Suprapubic skin (tissue), 4 donors: ENCODE data around the gene SORCS2. TPM values are rescaled to one million over a fixed set of nuclear protein-coding genes. Genes with fewer than 3 reads are reported as not detected.

ENCODE experiments used
- DNase-seq, 2 donors: peaks; one replicate each; pipeline ENCODE4 v3.0.0-alpha.2; 2019; ENCODE audit warnings: low spot score in 2 of 2
- H3K27ac ChIP-seq: fragments of 200-600 bp; sonication (generic); one replicate; pipeline ENCODE4 v1.5.1; 2019
- H3K27me3 ChIP-seq: fragments of 200-600 bp; sonication (generic); one replicate; pipeline ENCODE4 v1.5.1; 2019
- H3K36me3 ChIP-seq: fragments of 200-600 bp; sonication (generic); one replicate; pipeline ENCODE4 v1.5.1; 2019
- H3K4me1 ChIP-seq: fragments of 200-600 bp; sonication (generic); one replicate; pipeline ENCODE4 v1.5.1; 2019
- H3K4me3 ChIP-seq: fragments of 200-600 bp; sonication (generic); one replicate; pipeline ENCODE4 v1.5.1; 2019; ENCODE audit warnings: mild to moderate bottlenecking
- H3K9me3 ChIP-seq: fragments of 200-600 bp; sonication (generic); one replicate; pipeline ENCODE4 v1.5.1; 2019
- EP300 ChIP-seq: sonication (generic); formaldehyde crosslinking; IDR thresholded peaks from one replicate; pipeline ENCODE4 v1.6.1; 2017; ENCODE audit warnings: antibody characterized with exemption
- POLR2A ChIP-seq, 2 donors: fragments of 450-650 bp; IDR thresholded peaks; one replicate each; pipeline ENCODE4 v1.6.1; 2017; ENCODE audit warnings: antibody characterized with exemption in 2 of 2, mild to moderate bottlenecking in 2 of 2, moderate library complexity in 2 of 2
- POLR2AphosphoS5 ChIP-seq, 3 donors: sonication (generic); formaldehyde crosslinking; IDR thresholded peaks; one replicate each; pipeline ENCODE4 v1.6.1; 2017; ENCODE audit warnings: antibody characterized with exemption in 3 of 3
- WGBS: methylation state at CpG from one replicate; pipeline ENCODE4 v1.1.5; 2018; 5-methylcytosine and 5-hydroxymethylcytosine counted together
- total RNA-seq, 4 donors: library from RNA; depleted of rRNA; stranded (reverse); fragments of >200 nt; gene quantifications; one replicate each; pipeline ENCODE4 v1.1.0, GENCODE V29; 2016
- TF ChIP-seq, protein P1 (sequence below), 2 donors: fragments of 200-600 bp in 1 of 2; fragments of 450-650 bp in 1 of 2; sonication (generic) in 1 of 2; IDR thresholded peaks; one replicate each; pipeline ENCODE4 v1.5.1; 2016 to 2019; ENCODE audit warnings: antibody characterized with exemption in 2 of 2, mild to moderate bottlenecking in 1 of 2, moderate library complexity in 1 of 2

Gene SORCS2
- total RNA-seq, 4 donors from 2014 or later, result 0.94 to 4.6 (median 1.3) TPM

DNA sequence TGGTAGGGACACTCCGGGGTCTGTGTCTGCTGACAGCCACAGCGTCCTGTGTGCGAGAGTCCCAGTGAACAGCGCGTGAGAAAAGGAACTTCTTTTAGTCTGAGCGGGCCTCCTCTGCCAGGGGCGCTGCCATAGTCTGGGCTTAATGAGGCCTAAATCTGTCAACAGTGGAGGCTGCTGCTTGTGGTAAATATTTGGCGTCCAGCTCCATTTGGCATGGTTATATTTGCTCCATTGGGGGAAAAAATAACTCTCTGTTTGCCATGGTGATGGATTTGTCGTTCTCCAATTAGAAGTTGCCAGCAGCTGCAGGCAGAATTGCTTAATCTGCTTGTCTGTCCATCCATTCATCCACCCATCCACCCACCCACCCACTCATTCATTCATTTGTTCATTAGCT, 313.8 kb downstream of the SORCS2 start:
- TF ChIP-seq POLR2AphosphoS5 (IDR thresholded peaks at IDR 0.05) (no peak), EP300 (no peak)
- no peak overlapping the region for H3K4me3 ChIP-seq
- no peaks in the 10 kb centered on the region for H3K36me3 ChIP-seq
- 62% methylated on average over 3 of the region's 9 CpGs for WGBS
- DNase-seq, result no peak
- peaks cover 12% of the 10 kb centered on the region for H3K27me3 ChIP-seq
- H3K4me1 ChIP-seq, result no peaks in the 10 kb centered on the region
- H3K9me3 ChIP-seq, result no peaks in the 10 kb centered on the region
- H3K27ac ChIP-seq, result no peak overlapping the region

DNA sequence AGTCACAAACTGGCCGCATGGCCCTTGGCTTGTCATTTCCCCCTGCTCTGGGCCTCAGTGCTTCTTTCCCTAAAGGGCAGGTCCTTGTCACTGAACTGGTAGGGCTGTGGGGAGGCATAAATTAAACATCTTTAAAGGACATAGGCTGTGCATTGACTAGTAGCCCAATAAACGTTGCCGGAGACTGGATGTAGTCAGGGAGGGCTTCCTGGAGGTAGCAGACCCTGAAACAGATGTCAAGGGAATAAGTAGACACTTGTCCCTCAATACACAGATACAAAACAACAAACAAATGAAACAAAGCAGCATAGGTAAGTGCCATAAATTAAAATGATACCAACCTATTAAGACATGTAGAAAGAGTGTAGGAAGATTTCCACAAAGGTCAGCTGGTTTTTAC, 314.2 kb downstream of the SORCS2 start:
- no peak overlapping the region for H3K4me3 ChIP-seq

DNA sequence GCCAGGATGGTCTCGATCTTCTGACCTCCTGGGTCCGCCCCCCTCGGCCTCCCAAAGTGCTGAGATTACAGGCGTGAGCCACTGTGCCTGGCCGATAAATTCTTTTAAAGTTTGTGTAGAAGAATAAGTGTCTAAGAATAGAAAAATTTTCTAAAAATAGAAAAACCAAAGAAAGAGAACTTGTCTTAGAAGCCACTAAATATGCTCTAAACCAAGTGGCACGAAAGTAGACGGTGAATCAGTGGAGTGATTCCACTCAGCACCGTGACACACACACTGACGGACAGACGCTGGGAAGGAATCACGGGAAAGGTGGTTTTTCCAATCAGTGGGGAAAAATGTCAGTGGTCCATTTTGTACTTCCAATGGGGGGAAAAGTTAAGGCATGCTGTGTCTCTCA, 315.0 kb downstream of the SORCS2 start:
- 81% methylated on average over 11 of the region's 11 CpGs for WGBS
- Histone ChIP-seq H3K4me1 (no peaks in the 10 kb centered on the region), H3K4me3 (no peak overlapping the region), H3K36me3 (no peaks in the 10 kb centered on the region), H3K27me3 (peaks cover 12% of the 10 kb centered on the region), H3K9me3 (no peaks in the 10 kb centered on the region), H3K27ac (no peak overlapping the region)
- no peak for DNase-seq
- TF ChIP-seq POLR2A (IDR thresholded peaks at IDR 0.05) (no peak), EP300 (no peak), POLR2AphosphoS5 (IDR thresholded peaks at IDR 0.05) (no peak)
- TF ChIP-seq, protein P1, sequence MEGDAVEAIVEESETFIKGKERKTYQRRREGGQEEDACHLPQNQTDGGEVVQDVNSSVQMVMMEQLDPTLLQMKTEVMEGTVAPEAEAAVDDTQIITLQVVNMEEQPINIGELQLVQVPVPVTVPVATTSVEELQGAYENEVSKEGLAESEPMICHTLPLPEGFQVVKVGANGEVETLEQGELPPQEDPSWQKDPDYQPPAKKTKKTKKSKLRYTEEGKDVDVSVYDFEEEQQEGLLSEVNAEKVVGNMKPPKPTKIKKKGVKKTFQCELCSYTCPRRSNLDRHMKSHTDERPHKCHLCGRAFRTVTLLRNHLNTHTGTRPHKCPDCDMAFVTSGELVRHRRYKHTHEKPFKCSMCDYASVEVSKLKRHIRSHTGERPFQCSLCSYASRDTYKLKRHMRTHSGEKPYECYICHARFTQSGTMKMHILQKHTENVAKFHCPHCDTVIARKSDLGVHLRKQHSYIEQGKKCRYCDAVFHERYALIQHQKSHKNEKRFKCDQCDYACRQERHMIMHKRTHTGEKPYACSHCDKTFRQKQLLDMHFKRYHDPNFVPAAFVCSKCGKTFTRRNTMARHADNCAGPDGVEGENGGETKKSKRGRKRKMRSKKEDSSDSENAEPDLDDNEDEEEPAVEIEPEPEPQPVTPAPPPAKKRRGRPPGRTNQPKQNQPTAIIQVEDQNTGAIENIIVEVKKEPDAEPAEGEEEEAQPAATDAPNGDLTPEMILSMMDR (IDR thresholded peaks at IDR 0.05), result no peak

More for the DNA sequence above, 314.2 kb downstream of the SORCS2 start:
- H3K9me3 ChIP-seq, result no peaks in the 10 kb centered on the region
- no peak for DNase-seq
- H3K36me3 ChIP-seq, result no peaks in the 10 kb centered on the region
- 86% methylated on average over 3 of the region's 3 CpGs for WGBS
- TF ChIP-seq, protein P1 (IDR thresholded peaks at IDR 0.05), result no peak
- TF ChIP-seq EP300, result no peak
- TF ChIP-seq POLR2AphosphoS5 (IDR thresholded peaks at IDR 0.05), result no peak
- TF ChIP-seq POLR2A (IDR thresholded peaks at IDR 0.05), result no peak
- H3K27me3 ChIP-seq, result peaks cover 12% of the 10 kb centered on the region
- no peaks in the 10 kb centered on the region for H3K4me1 ChIP-seq
- no peak overlapping the region for H3K27ac ChIP-seq

DNA sequence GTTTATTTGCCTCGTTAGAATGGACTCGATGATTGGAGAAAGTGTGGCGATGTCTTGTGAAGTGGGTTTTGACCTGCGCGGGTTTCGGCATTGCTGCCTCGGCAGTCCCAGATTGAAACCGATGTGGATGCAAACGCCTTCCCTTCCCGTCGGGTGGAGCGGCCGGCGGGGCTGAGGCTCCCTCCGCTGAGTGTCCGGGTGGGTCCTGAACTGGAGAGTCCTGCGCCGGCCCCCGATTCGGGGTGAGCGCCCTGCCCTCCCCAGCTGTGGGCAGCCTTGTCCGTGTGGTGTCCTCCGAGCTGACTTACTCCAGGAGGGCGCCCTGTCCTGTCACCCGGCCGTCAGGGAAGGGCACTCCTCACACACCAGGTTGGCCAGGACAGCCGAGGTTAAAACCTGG, 317.7 kb downstream of the SORCS2 start:
- TF ChIP-seq, protein P1 (IDR thresholded peaks at IDR 0.05), result no peak
- TF ChIP-seq EP300 (no peak), POLR2A (IDR thresholded peaks at IDR 0.05) (no peak), POLR2AphosphoS5 (IDR thresholded peaks at IDR 0.05) (no peak)
- 91% methylated on average over 11 of the region's 27 CpGs for WGBS
- Histone ChIP-seq H3K27me3 (peaks cover 9% of the 10 kb centered on the region), H3K4me1 (no peaks in the 10 kb centered on the region), H3K36me3 (no peaks in the 10 kb centered on the region), H3K4me3 (no peak overlapping the region), H3K9me3 (no peaks in the 10 kb centered on the region), H3K27ac (no peak overlapping the region)
- no peak for DNase-seq

DNA sequence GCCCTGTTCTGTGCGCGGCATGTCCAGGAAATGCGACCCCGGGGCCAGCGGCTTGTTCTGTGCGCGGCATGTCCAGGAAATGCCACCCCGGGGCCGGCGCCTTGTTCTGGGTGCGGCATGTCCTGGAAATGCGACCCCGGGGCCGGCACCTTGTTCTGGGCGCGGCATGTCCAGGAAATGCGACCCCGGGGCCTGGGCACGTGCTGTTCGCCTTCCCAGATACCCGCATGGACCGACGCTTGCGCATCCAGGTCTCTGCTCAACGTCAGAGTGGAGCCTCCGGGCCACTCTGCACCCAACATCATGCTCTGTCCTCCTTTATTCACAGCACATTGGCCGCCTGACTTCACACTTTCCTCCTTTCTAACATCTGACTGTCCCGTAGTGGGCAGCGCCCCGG, 318.2 kb downstream of the SORCS2 start:
- TF ChIP-seq POLR2AphosphoS5 (IDR thresholded peaks at IDR 0.05) (no peak), POLR2A (IDR thresholded peaks at IDR 0.05) (no peak), EP300 (no peak)
- TF ChIP-seq, protein P1 (IDR thresholded peaks at IDR 0.05), result no peak
- H3K27ac ChIP-seq, result no peak overlapping the region
- H3K36me3 ChIP-seq, result no peaks in the 10 kb centered on the region
- no peaks in the 10 kb centered on the region for H3K4me1 ChIP-seq
- H3K27me3 ChIP-seq, result peaks cover 12% of the 10 kb centered on the region
- H3K4me3 ChIP-seq, result no peak overlapping the region
- WGBS, result 82% methylated on average over 20 of the region's 30 CpGs
- no peaks in the 10 kb centered on the region for H3K9me3 ChIP-seq
- no peak for DNase-seq

DNA sequence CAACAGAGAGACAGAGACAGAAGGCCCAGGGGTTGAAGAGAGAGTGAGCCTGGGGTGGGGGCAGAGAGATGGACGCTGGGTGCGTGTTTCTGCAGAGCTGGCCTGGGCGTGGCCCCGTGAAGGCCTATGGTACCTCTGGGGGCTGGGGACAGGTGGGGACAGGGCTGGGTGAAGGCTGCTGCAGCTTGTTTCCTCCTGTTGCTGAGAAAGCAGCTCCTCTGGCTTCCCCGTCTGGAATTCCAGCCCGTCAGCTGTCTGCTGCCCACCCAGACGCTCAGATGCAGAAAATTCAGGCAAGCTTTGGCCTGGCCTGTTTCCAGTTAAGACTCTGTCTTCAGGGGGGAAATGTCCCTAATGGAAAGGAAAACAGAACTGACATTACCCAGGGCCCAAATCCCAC, 319.2 kb downstream of the SORCS2 start:
- DNase-seq, result no peak
- H3K9me3 ChIP-seq, result no peaks in the 10 kb centered on the region
- H3K27ac ChIP-seq, result no peak overlapping the region
- peaks cover 15% of the 10 kb centered on the region for H3K27me3 ChIP-seq
- H3K4me3 ChIP-seq, result no peak overlapping the region
- 75% methylated on average over 4 of the region's 7 CpGs for WGBS
- no peaks in the 10 kb centered on the region for H3K36me3 ChIP-seq
- H3K4me1 ChIP-seq, result no peaks in the 10 kb centered on the region
- no peak for TF ChIP-seq POLR2A (IDR thresholded peaks at IDR 0.05)
- TF ChIP-seq POLR2AphosphoS5 (IDR thresholded peaks at IDR 0.05), result no peak
- TF ChIP-seq, protein P1 (IDR thresholded peaks at IDR 0.05), result no peak
- no peak for TF ChIP-seq EP300
